Breast epithelium (tissue), 4 donors: ENCODE data around the gene RPS8. TPM values are rescaled to one million over a fixed set of nuclear protein-coding genes. Genes with fewer than 3 reads are reported as not detected.
A peak's percentile ranks its signal among the peaks of the same experiment; 100 is the strongest.
"Not testable (repeated sequence)": the region's sequence is repeated elsewhere in the genome, so short reads cannot be mapped to it uniquely, and the experiment has no call there.

Experiments
- DNase-seq, 2 donors: peaks; one replicate each; pipeline ENCODE4 v3.0.0-alpha.2; 2019; ENCODE audit warnings: low spot score in 2 of 2
- H3K27ac ChIP-seq, 2 donors: fragments of 200-600 bp; sonication (generic) in 1 of 2; one replicate each; pipeline ENCODE4 v1.5.1; 2016 to 2019; ENCODE audit warnings: mild to moderate bottlenecking in 1 of 2
- H3K27me3 ChIP-seq, 2 donors: fragments of 200-600 bp; sonication (generic) in 1 of 2; one replicate each; pipeline versions ENCODE4 v1.5.1 to v1.6.0; 2017 to 2019; ENCODE audit warnings: control low read depth in 1 of 2, mild to moderate bottlenecking in 1 of 2
- H3K36me3 ChIP-seq: fragments of 200-600 bp; one replicate; pipeline ENCODE4 v1.5.1; 2019
- H3K4me1 ChIP-seq, 2 donors: fragments of 200-600 bp; sonication (generic); one replicate each; pipeline ENCODE4 v1.5.1; 2016 to 2019; ENCODE audit warnings: control low read depth in 1 of 2
- H3K4me3 ChIP-seq, 3 donors: fragments of 200-600 bp; sonication (generic); 1 replicate in 2 of 3; 2 replicates in 1 of 3; pipeline ENCODE4 v1.5.1; 2016 to 2019; ENCODE audit warnings: mild to moderate bottlenecking in 3 of 3, moderate library complexity in 2 of 3
- H3K9me3 ChIP-seq, 2 donors: fragments of 200-600 bp; sonication (generic) in 1 of 2; one replicate each; pipeline ENCODE4 v1.5.1; 2016 to 2019; ENCODE audit warnings: control low read depth in 1 of 2
- CTCF ChIP-seq, 3 donors: fragments of 450-650 bp; IDR thresholded peaks; one replicate each; pipeline ENCODE4 v1.5.1; 2016 to 2017; ENCODE audit warnings: antibody characterized with exemption in 3 of 3, mild to moderate bottlenecking in 3 of 3, moderate library complexity in 3 of 3
- POLR2A ChIP-seq: fragments of 450-650 bp; IDR thresholded peaks from one replicate; pipeline ENCODE4 v1.6.1; 2016; ENCODE audit warnings: antibody characterized with exemption, mild to moderate bottlenecking, moderate library complexity
- POLR2AphosphoS5 ChIP-seq, 3 donors: sonication (generic); formaldehyde crosslinking; IDR thresholded peaks; one replicate each; pipeline ENCODE4 v1.6.1; 2017; ENCODE audit warnings: antibody characterized with exemption in 3 of 3
- intact Hi-C: fragments of 100-400 bp; cut with DNase I; formaldehyde crosslinking; loops from one replicate; pipeline ENCODE4 v1.15.1; 2023; ENCODE audit warnings: low total_unique reads
- total RNA-seq, 3 donors: library from RNA; depleted of rRNA; stranded (reverse); fragments of >200 nt; gene quantifications; one replicate each; pipeline ENCODE4 v1.1.0, GENCODE V29; 2016

Gene RPS8
- total RNA-seq, 3 donors from 2014 or later, result 2,158 to 3,355 (median 2,591) TPM

GRCh38 chr1:44811234-44811633 lies 35.9 kb downstream of the RPS8 start:
- H3K4me1 ChIP-seq, result peaks cover 26 to 43% of the 10 kb centered on the region in 2 donors
- H3K27ac ChIP-seq, result peak overlapping the region; percentile 100
- no peaks in the 10 kb centered on the region for H3K36me3 ChIP-seq
- no peak for TF ChIP-seq CTCF (IDR thresholded peaks at IDR 0.05)
- TF ChIP-seq POLR2AphosphoS5 (IDR thresholded peaks at IDR 0.05), result no peak
- TF ChIP-seq POLR2A, result no peak
- intact Hi-C loops, result no loop called here
- H3K27me3 ChIP-seq, result no peaks in the 10 kb centered on the region
- DNase-seq, result peak in 1 of 2 donors; percentile 7
- no peak overlapping the region for H3K4me3 ChIP-seq
- no peaks in the 10 kb centered on the region for H3K9me3 ChIP-seq

GRCh38 chr1:44812822-44813543 lies 37.6 kb downstream of the RPS8 start:
- Histone ChIP-seq H3K4me3 (peak overlapping the region; percentile 35 to 72 (median 59)), H3K27me3 (no peaks in the 10 kb centered on the region), H3K36me3 (no peaks in the 10 kb centered on the region), H3K9me3 (no peaks in the 10 kb centered on the region), H3K4me1 (peaks cover 17 to 27% of the 10 kb centered on the region in 2 donors), H3K27ac (peak overlapping the region; percentile 88 to 100)
- TF ChIP-seq CTCF (IDR thresholded peaks at IDR 0.05) (no peak), POLR2AphosphoS5 (IDR thresholded peaks at IDR 0.05) (no peak), POLR2A (no peak)
- intact Hi-C loops, result no loop called here
- DNase-seq, result peak in 1 of 2 donors; percentile 52

GRCh38 chr1:44815926-44816325 lies 40.6 kb downstream of the RPS8 start:
- DNase-seq, intact Hi-C loops, H3K4me3 ChIP-seq, H3K36me3 ChIP-seq, H3K4me1 ChIP-seq, H3K9me3 ChIP-seq, H3K27ac ChIP-seq, H3K27me3 ChIP-seq: not testable (repeated sequence)

- intact Hi-C loops, result no loop called here
- H3K4me3 ChIP-seq, result no peak overlapping the region
- H3K9me3 ChIP-seq, result no peaks in the 10 kb centered on the region
- H3K27ac ChIP-seq, result no peak overlapping the region
- TF ChIP-seq POLR2AphosphoS5 (IDR thresholded peaks at IDR 0.05) (no peak), CTCF (IDR thresholded peaks at IDR 0.05) (no peak), POLR2A (no peak)
- no peaks in the 10 kb centered on the region for H3K4me1 ChIP-seq
- no peaks in the 10 kb centered on the region for H3K36me3 ChIP-seq
- no peak for DNase-seq
- H3K27me3 ChIP-seq, result no peaks in the 10 kb centered on the region
Observed at GRCh38 chr1:44817307-44817706, 42.0 kb downstream of the RPS8 start.

- no peak overlapping the region for H3K27ac ChIP-seq
- TF ChIP-seq POLR2AphosphoS5 (IDR thresholded peaks at IDR 0.05), result no peak
- DNase-seq, result no peak
- intact Hi-C loops, result no loop called here
- no peaks in the 10 kb centered on the region for H3K27me3 ChIP-seq
- no peaks in the 10 kb centered on the region for H3K36me3 ChIP-seq
- no peaks in the 10 kb centered on the region for H3K4me1 ChIP-seq
- H3K4me3 ChIP-seq, result no peak overlapping the region
- H3K9me3 ChIP-seq, result no peaks in the 10 kb centered on the region
Observed at GRCh38 chr1:44817771-44818495, 42.6 kb downstream of the RPS8 start.

GRCh38 chr1:44819196-44819607 lies 43.9 kb downstream of the RPS8 start:
- no peaks in the 10 kb centered on the region for H3K4me1 ChIP-seq
- H3K36me3 ChIP-seq, result no peaks in the 10 kb centered on the region
- H3K9me3 ChIP-seq, result no peaks in the 10 kb centered on the region
- intact Hi-C loops, result no loop called here
- H3K27ac ChIP-seq, result peak overlapping the region; percentile 96 to 99
- peak overlapping the region; percentile 51 to 87 (median 59) for H3K4me3 ChIP-seq
- H3K27me3 ChIP-seq, result no peaks in the 10 kb centered on the region
- no peak for DNase-seq
- no peak for TF ChIP-seq CTCF (IDR thresholded peaks at IDR 0.05)
- no peak for TF ChIP-seq POLR2A
- no peak for TF ChIP-seq POLR2AphosphoS5 (IDR thresholded peaks at IDR 0.05)
